K562 (cell line): Measurements from ENCODE around the gene HDGFL2.
A peak's percentile ranks its signal among the peaks of the same experiment; 100 is the strongest.

Experiments used
- CBX5 ChIP-seq: IDR thresholded peaks from 2 replicates; pipeline ENCODE4 v1.6.1; 2014; ENCODE audit warnings: low read depth, borderline replicate concordance
- CTCF ChIP-seq, 3 experiments: IDR thresholded peaks in 2 of 3; conservative IDR thresholded peaks in 1 of 3; 2 replicates each; pipeline ENCODE4 v1.5.1; 2011 to 2012; ENCODE audit warnings: low read length in 3 of 3, mild to moderate bottlenecking in 3 of 3, control low read depth in 2 of 3, improper control_type of control experiment in 1 of 3, inconsistent platforms in 1 of 3, low read depth in 1 of 3, mixed read lengths in 1 of 3, moderate library complexity in 1 of 3; ENCODE audit not compliant: insufficient read depth in 2 of 3
- FOXA3 ChIP-seq, 2 experiments: fragments of 450-650 bp in 1 of 2; sonication (generic) in 1 of 2; formaldehyde crosslinking; IDR thresholded peaks in 1 of 2; conservative IDR thresholded peaks in 1 of 2; 2 replicates each; pipeline versions ENCODE4 v1.4.0 to v1.8.0; 2020 to 2022; ENCODE audit warnings: mild to moderate bottlenecking in 2 of 2, missing genetic modification reagents in 1 of 2
- POLR2AphosphoS5 ChIP-seq: IDR thresholded peaks from 2 replicates; pipeline ENCODE4 v1.6.1; 2011; ENCODE audit warnings: mild to moderate bottlenecking, low read depth, low read length, moderate library complexity; ENCODE audit not compliant: control insufficient read depth, insufficient read depth
- TAF1 ChIP-seq: IDR thresholded peaks from 2 replicates; pipeline ENCODE4 v1.6.1; 2011; ENCODE audit warnings: mild to moderate bottlenecking, low read length, moderate library complexity; ENCODE audit not compliant: insufficient read depth, control insufficient read depth, severe bottlenecking; ENCODE audit errors: extremely low read depth

DNA sequence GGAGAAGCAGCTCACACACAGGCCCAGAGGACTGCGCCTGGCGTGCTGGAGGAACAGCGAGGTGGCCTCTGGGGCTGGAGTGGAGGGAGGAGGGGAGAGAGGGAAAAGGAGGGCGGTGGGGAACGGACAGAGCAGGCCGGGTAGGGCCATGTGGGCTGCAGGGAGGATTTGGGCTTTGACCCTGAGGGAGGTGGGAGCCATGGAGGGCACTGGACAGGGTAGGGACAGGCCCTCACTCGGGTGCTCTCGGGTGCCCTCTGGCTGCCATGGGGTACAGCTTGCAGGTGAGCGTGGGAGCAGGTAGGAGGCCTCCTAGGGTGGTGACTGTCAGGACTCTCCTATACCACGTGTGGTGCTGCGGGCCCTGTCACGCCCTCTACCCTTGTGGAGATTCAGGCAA, 23.4 kb downstream of the HDGFL2 start:
- TF ChIP-seq CTCF (IDR thresholded peaks at IDR 0.05 in 2 of 3, conservative IDR thresholded peaks at IDR 0.05 in 1 of 3; ENCODE audit: insufficient read depth in 2 of 3, low read depth in 1 of 3, low read length in 3 of 3): peak; percentile 16 to 21 (median 20); a peak in 1 of 6 replicates
- no peak for TF ChIP-seq CBX5
- no peak for TF ChIP-seq POLR2AphosphoS5
- no peak for TF ChIP-seq TAF1
- TF ChIP-seq FOXA3 (CRISPR knock-in tag; conservative IDR thresholded peaks at IDR 0.05 in 1 of 2, IDR thresholded peaks at IDR 0.05 in 1 of 2): no peak
